A673 (cell line): ENCODE measurements around the gene LMOD2. TPM values are rescaled to one million over a fixed set of nuclear protein-coding genes. Genes with fewer than 3 reads are reported as not detected.

Experiments
- BruUV-seq: library from RNA; stranded (reverse); fragments of 400-500 nt; replicated peaks from 2 replicates; lab custom pipeline; 2021; lab: Mats Ljungman, UMichigan
- CTCF ChIA-PET: fragments of 300-600 bp; sonication (Branson Sonifier 250); formaldehyde crosslinking; loops from one replicate; lab custom pipeline; 2022; ENCODE audit warnings: antibody characterized with exemption; lab: Charles Lee
- POLR2A ChIA-PET: fragments of 300-600 bp; sonication (Branson Sonifier 250); formaldehyde crosslinking; loops from one replicate; lab custom pipeline; 2022; ENCODE audit warnings: antibody characterized with exemption; ENCODE audit not compliant: low non-redundant PET; lab: Charles Lee
- DNase-seq: peaks from one replicate; pipeline ENCODE4 v3.0.0-alpha.2; 2015; ENCODE audit warnings: low spot score
- H3K27ac ChIP-seq: fragments of 200-600 bp; sonication (generic); 2 replicates; pipeline ENCODE4 v1.5.1; 2016; ENCODE audit warnings: mixed run types, low read depth, mild to moderate bottlenecking, mixed read lengths, antibody characterized with exemption, low read length; ENCODE audit not compliant: poor library complexity, severe bottlenecking
- H3K27me3 ChIP-seq: fragments of 200-600 bp; sonication (generic); replicated peaks from 2 replicates; pipeline ENCODE4 v1.6.1; 2017; ENCODE audit warnings: mixed run types, low read depth, mild to moderate bottlenecking, mixed read lengths, antibody characterized with exemption, low read length; ENCODE audit not compliant: insufficient read depth, poor library complexity
- H3K36me3 ChIP-seq: fragments of 200-600 bp; sonication (generic); 2 replicates; pipeline ENCODE4 v1.6.1; 2016; ENCODE audit warnings: mixed run types, mild to moderate bottlenecking, mixed read lengths, antibody characterized with exemption, low read length; ENCODE audit not compliant: insufficient read depth, poor library complexity, severe bottlenecking
- H3K4me1 ChIP-seq: fragments of 200-600 bp; sonication (generic); 2 replicates; pipeline ENCODE4 v1.6.1; 2017; ENCODE audit warnings: mixed run types, mild to moderate bottlenecking, mixed read lengths, antibody characterized with exemption, low read length; ENCODE audit not compliant: insufficient read depth, poor library complexity, severe bottlenecking
- H3K4me3 ChIP-seq: fragments of 200-600 bp; sonication (generic); 2 replicates; pipeline ENCODE4 v1.5.1; 2016; ENCODE audit warnings: low read depth, mixed run types, mild to moderate bottlenecking, mixed read lengths, low read length; ENCODE audit not compliant: poor library complexity, severe bottlenecking
- H3K9me3 ChIP-seq: fragments of 200-600 bp; sonication (generic); 2 replicates; pipeline ENCODE4 v1.6.1; 2016; ENCODE audit warnings: mixed run types, low read depth, mild to moderate bottlenecking, mixed read lengths, antibody characterized with exemption, low read length; ENCODE audit not compliant: poor library complexity, severe bottlenecking
- CTCF ChIP-seq: fragments of 300-800, 200-600 bp; sonication (generic); conservative IDR thresholded peaks from 2 replicates; pipeline ENCODE4 v1.5.1; 2017; ENCODE audit warnings: low read depth, mild to moderate bottlenecking, antibody characterized with exemption, low read length, moderate library complexity, mixed read lengths
- EZH2 ChIP-seq: fragments of 200-600 bp; sonication (generic); IDR thresholded peaks from 2 replicates; pipeline ENCODE4 v1.6.1; 2017; ENCODE audit warnings: borderline replicate concordance, low read depth, mild to moderate bottlenecking, mixed read lengths, antibody characterized with exemption, low read length; ENCODE audit not compliant: poor library complexity, severe bottlenecking
- intact Hi-C: fragments of 100-400 bp; cut with micrococcal nuclease; formaldehyde crosslinking; loops from one replicate; pipeline ENCODE4 v1.10.0; 2022; ENCODE audit not compliant: unreplicated experiment
- total RNA-seq: library from RNA; stranded (reverse); gene quantifications from 2 replicates; pipeline ENCODE4 v1.2.3, GENCODE V29; 2021

Gene LMOD2
- total RNA-seq, 1 experiment from 2014 or later, result not detected

- Histone ChIP-seq H3K36me3 (no peaks in the 10 kb centered on the region), H3K9me3 (no peaks in the 10 kb centered on the region), H3K27ac (no peak overlapping the region), H3K4me3 (no peak overlapping the region), H3K4me1 (peaks cover 22% of the 10 kb centered on the region), H3K27me3 (no peaks in the 10 kb centered on the region)
- intact Hi-C loops, result no loop called here
- no TSS peak for BruUV-seq
- ChIA-PET CTCF (no interaction called here), POLR2A (no interaction called here)
- TF ChIP-seq EZH2, result no peak
- TF ChIP-seq CTCF, result no peak
- no peak for DNase-seq
These were observed 13.8 kb upstream of the LMOD2 start for GRCh38 chr7:123641901-123642300.

- POLR2A ChIA-PET, result interaction anchor here (0.6 kb wide), 1 partner anchor 31 kb away, joined by 4 read pairs; no protein-coding TSS in a partner anchor
- H3K27ac ChIP-seq, result peak overlapping the region; percentile 55
- H3K4me3 ChIP-seq, result peak overlapping the region; percentile 13
These were observed 11.9 kb upstream of the LMOD2 start for GRCh38 chr7:123643495-123644441.

GRCh38 chr7:123645516-123645915 lies 10.2 kb upstream of the LMOD2 start:
- H3K27me3 ChIP-seq, result no peaks in the 10 kb centered on the region
- ChIA-PET CTCF (no interaction called here), POLR2A (no interaction called here)
- H3K4me3 ChIP-seq, result no peak overlapping the region
- no peaks in the 10 kb centered on the region for H3K9me3 ChIP-seq
- intact Hi-C loops, result no loop called here
- no TSS peak for BruUV-seq
- peaks cover 22% of the 10 kb centered on the region for H3K4me1 ChIP-seq
- DNase-seq, result no peak
- no peak for TF ChIP-seq EZH2
- no peak for TF ChIP-seq CTCF
- H3K27ac ChIP-seq, result no peak overlapping the region
- no peaks in the 10 kb centered on the region for H3K36me3 ChIP-seq

More at GRCh38 chr7:123643495-123644441, 11.9 kb upstream of the LMOD2 start:
- DNase-seq, result peak; percentile 87
- BruUV-seq, result no TSS peak
- intact Hi-C loops, result no loop called here
- TF ChIP-seq EZH2 (no peak), CTCF (no peak)
- H3K4me1 ChIP-seq, result peaks cover 22% of the 10 kb centered on the region
- no peaks in the 10 kb centered on the region for H3K9me3 ChIP-seq
- no peaks in the 10 kb centered on the region for H3K36me3 ChIP-seq
- CTCF ChIA-PET, result no interaction called here
- H3K27me3 ChIP-seq, result no peaks in the 10 kb centered on the region
